Heart left ventricle (tissue), 13 donors: ENCODE data around the gene SNRPA1.

Source experiments
- CTCF ChIP-seq, 12 donors: fragments of 200-600 bp; sonication (generic) in 4 of 12; IDR thresholded peaks; one replicate each; pipeline versions ENCODE4 v1.5.0 to v1.8.0; 2018 to 2022; ENCODE audit warnings: antibody characterized with exemption in 12 of 12, mild to moderate bottlenecking in 5 of 12
- POLR2A ChIP-seq, 2 donors: fragments of 450-650 bp; IDR thresholded peaks; one replicate each; pipeline ENCODE4 v1.6.1; 2017; ENCODE audit warnings: antibody characterized with exemption in 2 of 2, mild to moderate bottlenecking in 2 of 2, moderate library complexity in 2 of 2
- donor health status: ischemic (EF 13 %, LVEDD 7.1; RV severe dilation, severe dysfunction).
- donor health status: DM: no; HTN: yes; CAD: no.
- donor health status: DM: no; HTN: no; CAD: no.
- donor health status: ischemic (EF 25% LVEDD 6.9; RV normal size, moderate dysfunction).
- donor health status: ischemic (EF 25% LVEDD 5.7; RV mildly dilated, moderate dysfunction).
- donor health status: ischemic (EF 35%, LVEDD 5.7; RV mildly dilated, moderate dysfunction).
- donor health status: nonischemic (EF 11% LVEDD 7.7; RV severe dilation, severe dysfunction).
- donor health status: DM: yes; HTN: yes; CAD: no.
- donor health status: PGD.
- donor health status: ischemic (EF 29% LVEDD 5.4; RV normal size, mild dysfunction).
- donor health status: nonischemic (EF 23%, LVEDD 6.1; RV moderate dilation, normal function).

DNA sequence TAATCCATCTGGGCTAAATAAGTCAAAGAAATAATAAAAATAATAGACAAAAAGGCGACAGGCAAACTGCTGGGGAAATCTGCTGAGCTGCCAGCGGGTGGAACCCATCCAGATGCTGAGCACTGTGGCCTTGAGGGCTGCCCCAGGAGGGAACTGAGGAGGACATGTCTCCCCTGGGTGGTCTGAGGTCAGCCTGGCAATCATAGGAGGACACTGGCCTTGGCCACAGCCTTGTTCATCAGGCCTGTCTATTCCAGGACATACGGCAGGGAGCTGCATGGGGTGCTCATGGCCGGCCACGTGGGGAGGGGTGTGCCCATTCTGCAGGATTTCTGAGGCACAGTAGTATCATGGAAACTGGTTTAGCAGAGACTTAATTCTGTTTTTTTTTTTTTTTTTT lies 21.5 kb upstream of the SNRPA1 start:
- TF ChIP-seq CTCF (IDR thresholded peaks at IDR 0.05) (no peak), POLR2A (IDR thresholded peaks at IDR 0.05) (no peak)
